ENCODE results near the gene ANKS1A.
A peak's percentile ranks its signal among the peaks of the same experiment; 100 is the strongest.

Gene ANKS1A

GRCh38 chr6:34957231-34957783 is 68.3 kb downstream of the ANKS1A start:
- no peak for DNase-seq (ENCODE audit: low read depth)

- DNase-seq (ENCODE audit: low read depth): no peak
These were observed 69.7 kb downstream of the ANKS1A start for GRCh38 chr6:34958734-34959133.

- no peak for DNase-seq (ENCODE audit: low read depth)
These were observed 70.2 kb downstream of the ANKS1A start for GRCh38 chr6:34959224-34959623.

GRCh38 chr6:34961082-34961481 is 72.0 kb downstream of the ANKS1A start:
- no peak for DNase-seq (ENCODE audit: low read depth)

GRCh38 chr6:34961574-34961973 is 72.5 kb downstream of the ANKS1A start:
- DNase-seq (ENCODE audit: low read depth): no peak

- no peak for DNase-seq (ENCODE audit: low read depth)
These were observed 75.5 kb downstream of the ANKS1A start for GRCh38 chr6:34964564-34964963.

- no peak for DNase-seq (ENCODE audit: low read depth)
These were observed 78.4 kb downstream of the ANKS1A start for GRCh38 chr6:34967461-34967860.

- DNase-seq (ENCODE audit: low read depth): peak; percentile 74
These were observed 80.7 kb downstream of the ANKS1A start for GRCh38 chr6:34969662-34970265.

GRCh38 chr6:34970488-34970887 is 81.4 kb downstream of the ANKS1A start:
- DNase-seq (ENCODE audit: low read depth): no peak

- DNase-seq (ENCODE audit: low read depth): peak; percentile 78
These were observed 81.9 kb downstream of the ANKS1A start for GRCh38 chr6:34970957-34971356.

- DNase-seq (ENCODE audit: low read depth): no peak
These were observed 84.6 kb downstream of the ANKS1A start for GRCh38 chr6:34973547-34974248.

- DNase-seq (ENCODE audit: low read depth): no peak
These were observed 85.2 kb downstream of the ANKS1A start for GRCh38 chr6:34974249-34974642.

- DNase-seq (ENCODE audit: low read depth): no peak
These were observed 87.2 kb downstream of the ANKS1A start for GRCh38 chr6:34976239-34976638.

GRCh38 chr6:34979218-34979617 is 90.2 kb downstream of the ANKS1A start:
- no peak for DNase-seq (ENCODE audit: low read depth)

- DNase-seq (ENCODE audit: low read depth): no peak
These were observed 90.9 kb downstream of the ANKS1A start for GRCh38 chr6:34979994-34980393.

- no peak for DNase-seq (ENCODE audit: low read depth)
These were observed 92.3 kb downstream of the ANKS1A start for GRCh38 chr6:34981366-34981765.

- DNase-seq (ENCODE audit: low read depth): peak; percentile 37
These were observed 92.9 kb downstream of the ANKS1A start for GRCh38 chr6:34981951-34982350.

GRCh38 chr6:34982424-34982852 is 93.4 kb downstream of the ANKS1A start:
- DNase-seq (ENCODE audit: low read depth): peak; percentile 24

- no peak for DNase-seq (ENCODE audit: low read depth)
These were observed 95.4 kb downstream of the ANKS1A start for GRCh38 chr6:34984416-34984815.

GRCh38 chr6:34985236-34985635 is 96.2 kb downstream of the ANKS1A start:
- DNase-seq (ENCODE audit: low read depth): no peak

GRCh38 chr6:34986845-34987246 is 97.8 kb downstream of the ANKS1A start:
- peak; percentile 86 for DNase-seq (ENCODE audit: low read depth)

- DNase-seq (ENCODE audit: low read depth): no peak
These were observed 98.5 kb downstream of the ANKS1A start for GRCh38 chr6:34987506-34987905.

GRCh38 chr6:34990971-34991560 is 102.0 kb downstream of the ANKS1A start:
- DNase-seq (ENCODE audit: low read depth): peak; percentile 44
